ENCODE results near the gene TWIST2. TPM values are rescaled to one million over a fixed set of nuclear protein-coding genes. Genes with fewer than 3 reads are reported as not detected.
A peak's percentile ranks its signal among the peaks of the same experiment; 100 is the strongest.

The TWIST2 gene
- total RNA-seq, 2 donors from 2014 or later = 23.5 to 52.9 TPM

DNA sequence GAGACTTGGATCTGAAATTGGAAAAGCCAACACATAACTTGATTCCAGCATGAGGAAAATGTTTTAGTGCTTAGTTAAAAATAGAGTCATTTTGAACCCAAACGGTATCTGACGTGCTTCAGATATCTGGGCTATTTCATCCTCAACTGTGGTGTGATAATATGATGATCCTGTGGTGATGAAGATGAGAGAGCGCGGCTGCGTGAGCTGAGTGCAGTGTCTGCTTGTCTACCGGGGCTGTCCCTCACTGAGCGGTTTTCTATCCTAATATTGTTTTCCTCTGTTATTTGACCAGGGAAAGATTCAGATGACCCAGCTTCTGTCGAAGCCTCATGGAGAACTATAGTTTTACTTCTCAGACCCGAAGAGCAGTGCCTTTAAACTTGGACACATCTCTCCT lies 5.8 kb downstream of the TWIST2 start:
- Histone ChIP-seq H3K4me1 (replicated peaks) (no peaks in the 10 kb centered on the region), H3K36me3 (no peaks in the 10 kb centered on the region), H3K9me3 (no peaks in the 10 kb centered on the region), H3K4me3 (no peak overlapping the region), H3K27me3 (replicated peaks; ENCODE audit: insufficient read depth) (peaks cover 4% of the 10 kb centered on the region), H3K27ac (peak overlapping the region in 1 of 2 donors; percentile 28)
- DNase-seq (ENCODE audit: low spot score) = no peak
- 76% methylated on average over 9 of the region's 9 CpGs for WGBS
- TF ChIP-seq POLR2AphosphoS5 (IDR thresholded peaks at IDR 0.05) (no peak), POLR2A (IDR thresholded peaks at IDR 0.05) (no peak)
- TF ChIP-seq, protein P1, sequence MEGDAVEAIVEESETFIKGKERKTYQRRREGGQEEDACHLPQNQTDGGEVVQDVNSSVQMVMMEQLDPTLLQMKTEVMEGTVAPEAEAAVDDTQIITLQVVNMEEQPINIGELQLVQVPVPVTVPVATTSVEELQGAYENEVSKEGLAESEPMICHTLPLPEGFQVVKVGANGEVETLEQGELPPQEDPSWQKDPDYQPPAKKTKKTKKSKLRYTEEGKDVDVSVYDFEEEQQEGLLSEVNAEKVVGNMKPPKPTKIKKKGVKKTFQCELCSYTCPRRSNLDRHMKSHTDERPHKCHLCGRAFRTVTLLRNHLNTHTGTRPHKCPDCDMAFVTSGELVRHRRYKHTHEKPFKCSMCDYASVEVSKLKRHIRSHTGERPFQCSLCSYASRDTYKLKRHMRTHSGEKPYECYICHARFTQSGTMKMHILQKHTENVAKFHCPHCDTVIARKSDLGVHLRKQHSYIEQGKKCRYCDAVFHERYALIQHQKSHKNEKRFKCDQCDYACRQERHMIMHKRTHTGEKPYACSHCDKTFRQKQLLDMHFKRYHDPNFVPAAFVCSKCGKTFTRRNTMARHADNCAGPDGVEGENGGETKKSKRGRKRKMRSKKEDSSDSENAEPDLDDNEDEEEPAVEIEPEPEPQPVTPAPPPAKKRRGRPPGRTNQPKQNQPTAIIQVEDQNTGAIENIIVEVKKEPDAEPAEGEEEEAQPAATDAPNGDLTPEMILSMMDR (IDR thresholded peaks at IDR 0.05) = no peak
- intact Hi-C loops (cut with DNase I) = no loop called here

DNA sequence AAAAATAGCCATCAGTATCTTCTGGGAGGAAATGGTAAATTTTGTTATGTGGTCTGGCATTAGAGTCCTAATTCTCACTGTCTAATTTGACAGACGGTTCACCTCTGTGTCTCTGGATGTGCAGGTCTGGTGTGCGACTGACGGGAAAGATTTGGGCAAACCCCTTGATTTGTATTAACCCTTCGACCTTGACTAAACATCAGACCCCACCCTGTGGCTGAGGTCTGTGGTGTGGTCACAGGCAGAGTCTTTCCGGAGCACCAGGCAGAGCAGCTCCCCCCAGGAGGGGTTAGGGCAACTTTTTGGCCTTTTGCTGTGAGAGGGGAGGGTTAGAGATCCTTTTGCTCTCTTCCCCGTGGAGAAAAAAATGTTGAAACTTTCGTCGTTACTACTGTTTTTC lies 6.4 kb downstream of the TWIST2 start:
- peaks cover under 1% of the 10 kb centered on the region for H3K27me3 ChIP-seq (replicated peaks; ENCODE audit: insufficient read depth)
- no peaks in the 10 kb centered on the region for H3K9me3 ChIP-seq
- DNase-seq (ENCODE audit: low spot score) = no peak
- H3K27ac ChIP-seq = peak overlapping the region; percentile 26 to 28
- H3K36me3 ChIP-seq = no peaks in the 10 kb centered on the region
- intact Hi-C loops (cut with DNase I) = no loop called here
- WGBS = 66% methylated on average over 8 of the region's 8 CpGs
- H3K4me1 ChIP-seq (replicated peaks) = no peaks in the 10 kb centered on the region
- no peak overlapping the region for H3K4me3 ChIP-seq
- TF ChIP-seq POLR2A (IDR thresholded peaks at IDR 0.05) (no peak), POLR2AphosphoS5 (IDR thresholded peaks at IDR 0.05) (no peak)
- TF ChIP-seq, protein P1 (IDR thresholded peaks at IDR 0.05) = no peak

DNA sequence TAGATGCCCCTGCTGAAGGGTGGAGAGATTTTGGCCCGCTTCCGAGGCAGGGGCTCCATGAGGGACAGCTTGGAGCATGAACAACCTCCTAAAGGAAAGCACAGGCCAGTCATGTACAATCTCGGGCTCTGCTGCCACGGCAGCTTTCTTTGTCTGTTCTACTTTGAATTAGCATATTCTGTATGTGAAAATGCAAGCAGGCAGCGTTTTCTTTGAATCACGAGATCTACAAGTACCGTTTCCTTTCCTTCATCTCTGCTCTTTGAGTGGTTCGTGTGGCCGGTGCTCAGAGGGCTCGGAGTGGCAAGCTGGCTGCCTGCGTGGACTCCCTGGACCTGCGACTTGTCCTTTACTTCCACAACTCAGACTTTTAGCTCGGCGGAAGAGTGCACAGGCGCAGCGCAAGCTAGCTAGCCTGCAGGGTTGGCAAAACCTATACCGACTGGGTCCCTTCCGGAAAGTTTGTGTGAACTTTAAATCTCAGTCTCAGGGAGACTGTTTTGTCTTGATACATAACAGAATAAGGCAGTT lies 6.9 kb downstream of the TWIST2 start:
- no peaks in the 10 kb centered on the region for H3K36me3 ChIP-seq
- H3K4me1 ChIP-seq (replicated peaks) = no peaks in the 10 kb centered on the region
- no peak for DNase-seq (ENCODE audit: low spot score)
- H3K4me3 ChIP-seq = no peak overlapping the region
- peak overlapping the region; percentile 26 to 28 for H3K27ac ChIP-seq
- WGBS = 79% methylated on average over 18 of the region's 18 CpGs
- no peaks in the 10 kb centered on the region for H3K9me3 ChIP-seq
- intact Hi-C loops (cut with DNase I) = no loop called here
- no peaks in the 10 kb centered on the region for H3K27me3 ChIP-seq (replicated peaks; ENCODE audit: insufficient read depth)
- TF ChIP-seq, protein P1 (IDR thresholded peaks at IDR 0.05) = no peak
- TF ChIP-seq POLR2AphosphoS5 (IDR thresholded peaks at IDR 0.05) (no peak), POLR2A (IDR thresholded peaks at IDR 0.05) (no peak)

DNA sequence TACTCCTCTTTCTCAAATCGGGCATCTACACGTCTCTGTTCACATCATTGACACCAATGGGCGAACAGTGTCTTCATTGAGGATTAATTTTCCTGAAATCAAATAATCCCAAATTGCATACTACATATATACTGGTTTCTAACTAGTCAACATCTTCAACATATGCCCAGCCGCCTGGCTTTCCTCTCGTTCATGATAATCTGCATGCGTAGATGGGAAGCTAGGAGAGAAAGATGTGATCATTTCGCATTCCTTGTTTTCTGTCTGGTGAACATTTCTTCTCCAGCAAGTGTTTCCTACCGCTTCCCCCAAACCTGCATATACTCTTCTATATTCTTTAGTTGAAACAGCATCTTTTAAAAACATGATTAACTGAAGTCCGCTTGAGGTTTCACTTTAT lies 7.4 kb downstream of the TWIST2 start:
- WGBS = 92% methylated on average over 9 of the region's 9 CpGs
- DNase-seq (ENCODE audit: low spot score) = no peak
- H3K9me3 ChIP-seq = no peaks in the 10 kb centered on the region
- no peak overlapping the region for H3K4me3 ChIP-seq
- H3K27ac ChIP-seq = no peak overlapping the region
- no peaks in the 10 kb centered on the region for H3K36me3 ChIP-seq
- no peaks in the 10 kb centered on the region for H3K4me1 ChIP-seq (replicated peaks)
- intact Hi-C loops (cut with DNase I) = no loop called here
- TF ChIP-seq POLR2AphosphoS5 (IDR thresholded peaks at IDR 0.05) (no peak), POLR2A (IDR thresholded peaks at IDR 0.05) (no peak)
- TF ChIP-seq, protein P1 (IDR thresholded peaks at IDR 0.05) = no peak
- H3K27me3 ChIP-seq (replicated peaks; ENCODE audit: insufficient read depth) = no peaks in the 10 kb centered on the region

DNA sequence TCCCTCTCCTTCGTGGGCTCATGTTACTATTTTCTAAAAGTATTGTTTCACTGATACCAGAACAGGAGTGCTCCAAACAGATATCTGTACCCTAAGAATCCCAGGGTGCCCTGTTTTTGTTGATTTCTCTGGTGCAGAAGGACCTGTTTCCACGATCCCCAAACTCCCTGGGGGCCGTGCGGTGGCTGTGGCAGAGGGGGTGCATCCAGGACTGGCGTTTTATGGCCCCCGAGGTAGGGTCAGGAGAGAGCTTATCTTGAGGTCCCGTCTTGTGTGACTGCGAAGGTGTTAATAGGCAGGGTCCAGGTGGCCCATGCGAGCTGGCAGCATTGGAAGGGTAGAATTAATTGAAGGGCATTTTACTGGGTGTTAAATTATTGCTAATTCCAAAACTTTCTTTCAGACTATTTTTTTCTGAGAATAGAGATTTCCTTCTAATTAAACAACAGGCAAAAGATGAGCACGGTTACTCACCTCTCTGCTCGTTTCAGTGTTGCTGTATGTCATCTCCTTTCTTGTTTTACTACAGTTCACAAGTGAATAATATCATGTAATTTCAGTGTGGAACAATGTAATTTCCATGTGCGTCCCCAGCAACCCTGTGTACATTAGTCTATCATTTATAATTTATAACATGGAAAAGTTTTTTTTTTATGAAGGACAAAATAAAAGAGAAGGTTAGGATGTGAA lies 8.2 kb downstream of the TWIST2 start:
- intact Hi-C loops (cut with DNase I) = no loop called here
- Histone ChIP-seq H3K36me3 (no peaks in the 10 kb centered on the region), H3K4me3 (no peak overlapping the region), H3K27ac (no peak overlapping the region), H3K4me1 (replicated peaks) (no peaks in the 10 kb centered on the region), H3K9me3 (no peaks in the 10 kb centered on the region), H3K27me3 (replicated peaks; ENCODE audit: insufficient read depth) (no peaks in the 10 kb centered on the region)
- TF ChIP-seq POLR2A (IDR thresholded peaks at IDR 0.05) (no peak), POLR2AphosphoS5 (IDR thresholded peaks at IDR 0.05) (no peak)
- TF ChIP-seq, protein P1 (IDR thresholded peaks at IDR 0.05) = no peak
- 78% methylated on average over 12 of the region's 12 CpGs for WGBS
- DNase-seq (ENCODE audit: low spot score) = no peak

All from prostate gland (tissue), 2 donors.